HG03108 (cell line): Measurements from ENCODE around the gene NABP1.

ENCODE experiments used
- ATAC-seq: cut with Tn5 transposase; IDR thresholded peaks from one replicate; pipeline ENCODE4 v1.9.1; 2021; ENCODE audit warnings: moderate library complexity; ENCODE audit not compliant: unreplicated experiment

NABP1 gene

DNA sequence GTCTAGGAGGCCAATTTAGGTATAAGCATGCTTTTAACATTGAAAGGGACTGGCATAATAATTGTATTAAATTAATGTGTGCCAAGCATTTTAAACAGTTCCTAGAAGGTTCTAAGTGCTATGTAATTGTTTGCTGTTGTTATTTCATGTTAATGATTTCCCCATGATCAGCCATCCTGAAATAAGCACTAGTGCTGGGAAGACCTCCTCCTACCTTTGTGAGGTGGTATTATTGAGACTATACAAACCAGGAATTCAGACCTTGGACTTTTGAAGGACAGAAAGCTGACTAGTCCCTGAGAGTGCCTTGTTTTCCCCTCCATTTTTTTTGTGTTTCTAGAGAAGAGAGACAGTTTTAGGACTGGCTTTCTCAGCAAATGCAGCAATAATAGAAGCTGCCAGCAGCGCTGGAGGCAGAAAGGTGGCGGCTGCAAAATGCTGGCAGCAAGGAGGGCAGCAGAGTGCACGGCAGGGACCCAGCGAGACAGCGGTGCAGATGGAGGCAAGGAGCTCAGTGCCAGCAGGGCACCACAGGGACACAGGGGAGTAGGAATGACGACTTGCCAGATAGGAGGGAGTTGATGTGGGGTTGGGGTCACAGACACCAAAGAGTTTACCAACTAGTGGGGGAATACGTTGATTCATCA is 25.3 kb downstream of the NABP1 start:
- no peak for ATAC-seq

DNA sequence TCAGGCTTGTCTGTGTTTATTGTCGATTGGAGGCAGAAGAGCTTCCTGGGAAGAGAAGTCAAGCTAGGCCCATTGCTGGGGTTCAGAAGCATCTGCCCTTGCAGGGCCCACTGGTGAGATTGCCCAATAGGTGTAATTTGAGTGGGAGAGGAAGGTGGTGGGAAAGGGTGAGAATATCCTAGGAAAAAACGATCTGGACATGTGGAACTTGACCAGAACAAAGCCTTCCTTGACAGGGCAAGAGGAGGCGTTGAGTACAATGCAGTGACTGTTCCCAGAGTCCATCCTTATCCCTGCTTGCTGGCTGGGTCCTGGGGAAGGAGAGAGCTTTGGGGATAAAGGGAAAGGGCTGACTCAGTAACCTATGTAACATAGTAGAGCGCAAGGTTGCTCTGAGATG is 27.1 kb downstream of the NABP1 start:
- no peak for ATAC-seq

DNA sequence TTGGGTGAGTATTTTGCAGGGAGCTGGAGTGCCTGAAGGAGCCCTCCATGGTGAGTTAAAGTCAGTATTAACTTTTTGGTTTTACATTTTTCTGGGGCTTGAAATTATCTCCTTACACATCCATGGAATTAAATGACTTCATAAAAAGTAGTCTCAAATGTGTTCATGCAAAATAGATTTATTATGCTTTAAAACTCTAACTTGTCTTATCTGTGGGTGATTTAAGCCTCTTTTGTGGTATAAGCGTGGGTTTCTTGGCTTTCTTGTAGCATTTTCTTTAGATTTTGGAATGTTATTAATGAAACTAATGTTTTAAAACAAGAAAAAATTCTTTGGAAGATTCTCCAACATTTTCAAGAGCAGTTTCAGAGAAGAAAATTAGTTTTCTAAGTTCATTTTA is 27.8 kb downstream of the NABP1 start:
- no peak for ATAC-seq

DNA sequence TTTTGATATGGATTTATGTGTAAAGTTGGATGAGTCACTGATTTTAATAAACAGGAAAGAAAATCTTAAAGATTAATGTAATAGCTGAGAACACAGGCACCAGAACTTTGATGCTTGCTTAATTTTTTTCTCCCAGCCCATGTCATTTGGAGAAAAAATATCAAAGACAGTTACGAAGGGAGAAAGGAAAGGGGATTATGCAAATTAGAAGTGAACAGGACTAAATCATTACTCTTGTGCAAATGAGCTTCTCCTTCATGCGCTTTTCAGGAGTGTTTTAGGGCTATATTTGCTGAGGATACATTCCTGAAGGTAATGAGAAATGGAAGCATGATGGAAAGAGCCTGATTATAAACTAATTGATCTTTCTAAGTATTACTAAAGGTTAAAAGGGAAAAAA is 28.9 kb downstream of the NABP1 start:
- no peak for ATAC-seq

DNA sequence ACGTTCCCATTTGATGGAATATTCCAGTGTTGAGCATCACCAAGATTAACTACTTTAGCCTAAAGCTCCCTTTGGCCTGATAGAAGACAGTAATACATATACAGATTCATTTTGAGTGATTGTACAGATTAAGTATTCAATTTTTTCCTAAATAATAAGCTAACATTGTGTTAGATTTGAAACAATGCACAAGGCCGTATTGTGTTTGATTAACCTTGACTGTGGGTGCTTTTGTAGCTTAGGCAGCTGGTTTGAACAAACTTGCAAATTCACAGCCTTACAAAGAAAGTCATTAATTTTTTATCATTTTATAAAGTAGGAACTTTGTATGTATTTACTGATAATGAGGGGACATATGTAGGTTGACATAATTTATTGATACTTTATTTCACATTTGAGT is 29.6 kb downstream of the NABP1 start:
- ATAC-seq, result no peak

DNA sequence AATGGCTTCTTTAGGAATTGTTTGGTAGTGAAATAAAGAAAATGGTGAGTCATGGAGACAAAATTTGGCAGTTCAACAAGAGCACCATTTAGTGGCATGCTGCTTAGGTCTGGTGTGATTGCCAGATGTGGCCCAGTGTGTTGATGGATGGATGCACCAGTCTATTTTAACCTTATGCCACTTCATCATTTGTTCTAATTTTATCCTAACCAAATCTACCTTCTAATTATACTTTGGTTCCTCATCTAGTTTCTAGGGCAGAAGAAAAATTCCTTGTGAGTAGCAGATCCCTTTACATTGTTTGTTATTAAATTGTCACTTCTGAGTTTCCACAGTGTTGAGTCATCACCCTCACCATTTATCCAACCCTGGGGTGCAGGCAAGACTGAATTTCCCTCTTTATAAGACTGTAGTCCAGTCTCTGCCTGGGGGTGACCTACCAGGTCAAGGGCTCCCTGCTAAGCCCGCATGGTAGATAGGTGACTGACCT is 32.5 kb downstream of the NABP1 start:
- ATAC-seq, result no peak

DNA sequence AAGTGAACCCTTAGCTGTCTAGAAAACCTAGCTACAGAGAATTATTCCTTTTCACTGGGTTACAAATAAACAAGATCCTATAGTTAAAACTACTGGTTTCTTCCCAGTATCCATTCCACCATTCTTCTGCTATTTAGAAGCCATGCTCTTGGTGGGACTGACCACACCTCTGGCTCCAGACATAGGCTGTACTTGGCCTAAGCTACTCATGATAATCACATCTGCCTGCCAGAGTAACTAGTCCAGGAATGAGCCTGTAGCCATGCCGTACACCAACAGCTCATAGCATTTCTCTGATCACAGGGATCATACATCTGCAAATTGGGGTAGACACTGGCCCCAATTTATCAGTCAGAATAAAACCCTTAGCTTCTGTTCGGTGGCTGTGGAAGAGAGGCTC is 33.7 kb downstream of the NABP1 start:
- no peak for ATAC-seq

DNA sequence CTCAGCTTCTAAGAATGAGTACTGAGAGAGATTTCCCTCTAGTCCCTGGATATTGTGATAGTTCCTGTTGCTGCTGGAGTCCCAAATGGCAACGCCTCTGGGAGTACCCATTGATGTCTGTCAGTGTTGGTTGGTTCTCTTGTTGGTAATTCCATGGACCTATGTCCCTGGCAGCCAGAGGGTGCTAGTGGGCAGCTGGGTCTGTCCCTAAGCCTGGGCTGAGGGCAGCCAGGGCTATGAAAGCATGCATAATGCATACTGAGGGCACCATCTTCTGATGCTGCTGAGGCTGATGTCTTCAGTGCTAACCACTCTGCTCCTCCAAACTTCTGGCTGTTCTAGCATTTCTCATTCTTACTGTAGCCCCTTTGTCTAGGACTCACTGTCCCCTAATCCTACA is 35.9 kb downstream of the NABP1 start:
- ATAC-seq, result no peak

DNA sequence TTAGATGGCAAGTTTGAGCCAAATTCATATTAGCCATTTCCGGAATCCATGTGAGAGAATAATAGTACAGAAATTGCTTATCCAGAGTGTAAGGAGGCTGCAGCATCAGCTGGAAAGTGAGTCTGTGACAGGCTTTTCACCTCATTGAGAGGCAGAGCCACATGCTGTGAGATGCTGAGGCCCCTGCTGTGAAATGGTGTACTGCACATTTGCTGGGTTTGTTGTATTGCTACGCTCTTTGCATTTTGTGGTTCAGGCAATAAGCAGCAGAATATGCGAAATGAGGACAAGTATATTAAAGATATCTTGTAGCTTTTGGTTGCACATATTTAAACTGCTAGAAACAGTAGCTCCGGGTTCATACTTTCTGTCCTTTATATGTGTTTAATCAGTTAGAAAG is 37.0 kb downstream of the NABP1 start:
- no peak for ATAC-seq

DNA sequence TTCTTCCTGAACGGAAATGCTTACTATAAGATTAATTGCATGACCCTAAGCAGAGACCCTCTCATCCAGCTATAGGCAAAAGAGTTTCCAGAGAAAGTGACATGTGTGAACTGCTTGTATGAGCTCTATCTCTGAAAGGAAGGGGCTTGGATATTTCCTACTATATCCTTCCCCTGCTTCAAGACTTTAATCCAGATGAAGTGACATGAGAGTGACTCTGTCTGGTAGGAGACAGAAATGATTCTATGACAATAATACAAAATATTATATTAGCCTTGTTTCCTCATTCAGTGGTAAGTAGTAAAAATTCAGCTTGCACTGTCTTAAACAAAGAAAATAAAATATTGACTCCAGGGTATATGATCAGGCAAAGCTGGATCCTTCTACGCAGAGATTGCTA is 37.5 kb downstream of the NABP1 start:
- ATAC-seq, result no peak

DNA sequence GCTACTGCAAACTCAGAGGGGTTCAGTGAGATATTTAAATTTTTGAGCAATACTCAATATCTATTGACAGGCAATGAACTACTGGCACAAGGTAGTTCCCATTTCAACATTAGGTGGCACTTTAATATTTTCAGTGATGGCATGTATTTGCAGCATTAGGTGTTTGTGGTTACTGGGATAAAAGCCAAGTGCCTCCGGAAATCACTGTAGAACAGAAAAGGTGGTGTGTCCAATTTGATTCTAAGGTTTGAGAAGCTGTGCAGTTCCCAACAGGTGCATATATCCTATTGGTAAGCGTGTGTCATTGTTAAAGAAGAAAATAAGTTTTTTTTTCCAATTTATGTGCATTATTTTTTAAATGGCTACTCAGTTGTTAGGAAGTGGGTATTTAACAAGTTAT is 41.3 kb downstream of the NABP1 start:
- no peak for ATAC-seq

DNA sequence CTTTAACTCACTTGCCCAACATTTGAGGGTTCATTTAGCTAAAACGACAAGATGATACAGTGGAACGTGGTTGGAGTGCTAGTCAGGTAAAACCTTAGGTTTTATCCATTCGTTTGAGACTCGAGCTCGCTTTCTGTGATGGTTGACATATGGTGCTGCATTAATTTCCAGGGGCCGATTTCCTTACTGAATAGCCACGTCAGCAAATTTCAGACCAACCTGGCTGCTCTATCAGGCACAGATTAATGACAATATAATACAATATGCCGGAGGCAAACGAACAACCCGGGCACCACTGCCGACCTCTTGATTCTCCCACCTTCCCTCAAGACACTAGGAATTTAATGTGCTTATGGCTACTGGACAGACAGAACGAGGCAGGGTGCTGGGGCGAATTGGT is 42.0 kb downstream of the NABP1 start:
- ATAC-seq, result no peak

DNA sequence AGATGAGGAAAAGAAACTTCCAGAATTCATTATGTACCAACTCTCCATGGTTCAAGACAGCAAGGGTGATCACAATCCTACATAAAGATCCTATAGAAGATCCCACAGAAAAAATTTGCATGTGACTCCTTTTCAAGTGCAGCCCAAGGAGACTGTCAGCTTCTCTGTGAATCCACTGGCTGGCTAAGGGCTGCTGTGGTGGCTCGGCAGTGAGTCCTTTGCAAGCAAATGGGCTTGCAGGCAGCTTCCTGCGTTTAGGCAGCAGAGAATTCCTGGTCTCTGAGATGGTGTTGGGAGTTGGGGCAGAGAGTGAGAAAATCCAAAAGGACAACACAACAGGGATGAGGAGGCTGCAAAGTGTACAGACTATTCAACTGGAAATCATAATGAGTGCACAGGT is 43.4 kb downstream of the NABP1 start:
- no peak for ATAC-seq

DNA sequence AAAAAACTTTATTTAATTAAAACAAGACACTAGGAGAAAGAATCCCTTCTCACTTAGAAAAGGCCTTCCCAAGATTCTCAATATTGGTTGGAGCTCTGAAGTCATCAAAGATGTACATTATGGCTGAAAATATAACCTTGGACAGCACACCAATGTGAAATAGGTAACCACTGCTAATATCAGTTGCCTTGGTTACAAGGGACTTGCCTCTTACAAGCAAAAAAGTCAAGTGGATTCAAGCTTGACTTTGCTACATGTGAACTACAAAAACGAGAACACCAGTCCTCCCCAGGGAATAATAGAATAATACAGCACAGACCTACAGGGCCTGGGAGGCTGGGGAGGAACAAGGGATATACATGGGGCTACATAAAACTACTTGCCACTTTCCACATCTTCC is 46.1 kb downstream of the NABP1 start:
- ATAC-seq, result peak; percentile 71

DNA sequence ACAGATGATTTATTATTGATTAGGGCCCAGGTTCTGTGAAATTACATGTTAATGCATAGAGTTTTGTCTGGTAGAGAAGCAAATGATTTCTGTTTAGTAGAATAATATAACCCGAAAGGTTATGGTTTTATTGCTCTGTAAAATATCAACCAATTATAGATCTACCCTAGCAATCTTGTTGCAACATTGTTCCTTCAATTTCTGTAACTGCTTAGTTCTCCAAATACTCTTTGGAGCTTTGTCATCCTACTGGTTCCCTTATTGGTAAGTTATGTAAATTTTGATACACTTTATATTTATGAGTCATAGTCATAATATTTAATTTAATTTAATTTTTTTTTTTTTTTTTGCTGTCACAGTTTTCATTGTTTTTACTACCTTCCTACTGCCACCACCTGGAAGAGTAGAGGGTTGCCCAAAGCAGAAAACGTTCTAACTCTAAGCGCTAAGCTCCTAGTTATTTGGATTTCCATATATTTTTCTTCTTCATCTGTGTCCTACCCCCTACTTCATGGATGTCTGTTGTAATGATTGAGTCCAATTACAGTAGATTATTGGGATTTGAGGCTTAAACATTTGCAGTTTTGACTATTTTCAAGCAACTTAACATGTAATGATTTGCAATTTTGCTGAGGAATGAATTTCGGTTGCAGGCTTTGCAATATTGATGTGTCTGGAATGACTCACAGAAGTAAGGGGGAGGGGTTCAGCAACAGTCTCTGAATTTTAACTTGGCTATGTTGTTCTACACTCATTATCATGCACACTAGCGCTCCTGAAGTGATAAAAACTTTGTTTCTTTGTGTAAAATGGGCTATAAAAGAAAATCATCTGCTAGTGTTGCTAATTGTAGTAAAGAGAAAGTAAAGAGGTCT is 51.1 kb downstream of the NABP1 start:
- ATAC-seq, result no peak

DNA sequence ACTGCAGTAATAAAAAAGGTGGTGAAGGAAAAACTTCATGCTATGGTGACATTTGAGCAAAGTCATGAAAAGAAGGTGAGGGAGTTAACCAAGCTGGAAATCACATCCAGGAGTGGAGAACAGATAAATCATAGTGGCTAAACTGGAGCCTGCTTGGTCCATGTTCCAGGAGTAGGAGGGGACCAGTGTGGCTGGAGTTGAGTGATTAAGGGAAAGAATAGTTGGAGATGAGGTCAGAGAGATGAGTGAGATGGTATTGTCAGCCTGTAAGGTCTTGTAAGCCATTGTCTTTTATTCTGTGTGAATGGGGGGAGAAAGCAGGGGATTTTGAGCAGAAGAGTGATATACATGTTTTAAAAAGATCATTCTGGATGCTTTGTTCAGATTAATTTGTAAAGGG is 52.3 kb downstream of the NABP1 start:
- ATAC-seq, result no peak
